Measurements from ENCODE around the gene ARID5A.

DNA sequence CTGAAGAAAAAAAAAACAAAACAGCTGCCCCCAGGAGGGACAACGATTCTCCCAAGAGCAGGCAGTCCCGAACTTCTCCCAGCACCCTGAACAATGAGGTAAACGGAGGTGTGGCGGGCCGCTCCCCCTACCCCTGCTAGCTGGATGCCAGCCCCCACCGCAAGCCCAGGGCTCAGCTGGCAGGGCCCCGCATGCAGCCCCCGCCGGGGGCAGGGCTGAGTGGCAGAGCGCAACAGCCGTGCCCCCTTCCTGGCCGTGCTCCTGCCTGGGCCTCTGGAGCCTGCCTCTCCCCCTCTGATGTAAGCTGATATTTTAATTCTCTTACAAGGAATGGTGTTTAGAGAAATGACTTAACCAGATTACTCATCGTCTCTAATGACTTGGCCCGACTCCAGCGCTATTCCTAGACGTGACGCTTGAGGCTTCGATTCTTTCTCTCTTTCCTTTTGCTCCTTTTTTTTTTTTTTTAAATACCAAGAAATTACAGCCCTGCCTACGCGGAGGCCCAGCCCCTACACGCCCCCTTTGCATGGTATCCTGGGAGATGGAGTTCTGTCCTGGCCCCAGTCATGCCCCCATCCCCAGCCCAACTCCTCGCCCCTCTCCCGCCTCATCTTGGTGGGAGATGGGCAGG lies 4.6 kb upstream of the ARID5A start:
- peak in 1 of 2 experiments; percentile 47; a peak in 3 of 4 replicates for TF ChIP-seq EP300 (IDR thresholded peaks at IDR 0.05; ENCODE audit: borderline replicate concordance in 1 of 2, control insufficient read depth in 1 of 2, low read depth in 2 of 2, low read length in 2 of 2)
- TF ChIP-seq RAD21 (IDR thresholded peaks at IDR 0.05; ENCODE audit: insufficient read depth, low read depth, low read length): no peak
- TF ChIP-seq HDAC6 (IDR thresholded peaks at IDR 0.05; ENCODE audit: unreplicated experiment): no peak
- peak; percentile 55; the same call in 1 of the 2 replicates for TF ChIP-seq POLR2A (IDR thresholded peaks at IDR 0.05; ENCODE audit: low read depth, low read length)
- TF ChIP-seq CREM (IDR thresholded peaks at IDR 0.05; ENCODE audit: low read depth): peak; percentile 93
- no peak for TF ChIP-seq CHD4 (IDR thresholded peaks at IDR 0.05)
- no peak for TF ChIP-seq YY1 (IDR thresholded peaks at IDR 0.05; ENCODE audit: low read depth, low read length)
- TF ChIP-seq, protein P1, sequence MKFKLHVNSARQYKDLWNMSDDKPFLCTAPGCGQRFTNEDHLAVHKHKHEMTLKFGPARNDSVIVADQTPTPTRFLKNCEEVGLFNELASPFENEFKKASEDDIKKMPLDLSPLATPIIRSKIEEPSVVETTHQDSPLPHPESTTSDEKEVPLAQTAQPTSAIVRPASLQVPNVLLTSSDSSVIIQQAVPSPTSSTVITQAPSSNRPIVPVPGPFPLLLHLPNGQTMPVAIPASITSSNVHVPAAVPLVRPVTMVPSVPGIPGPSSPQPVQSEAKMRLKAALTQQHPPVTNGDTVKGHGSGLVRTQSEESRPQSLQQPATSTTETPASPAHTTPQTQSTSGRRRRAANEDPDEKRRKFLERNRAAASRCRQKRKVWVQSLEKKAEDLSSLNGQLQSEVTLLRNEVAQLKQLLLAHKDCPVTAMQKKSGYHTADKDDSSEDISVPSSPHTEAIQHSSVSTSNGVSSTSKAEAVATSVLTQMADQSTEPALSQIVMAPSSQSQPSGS (IDR thresholded peaks at IDR 0.05; ENCODE audit: low read length): peak; percentile 96

Measured in GM12878 (cell line).